Osteoblast (primary cell): ENCODE measurements around the gene FNDC3B. TPM values are rescaled to one million over a fixed set of nuclear protein-coding genes. Genes with fewer than 3 reads are reported as not detected.

Experiments
- DNase-seq: peaks from one replicate; pipeline ENCODE4 v3.0.0; 2011; ENCODE audit warnings: low spot score, mixed read lengths; ENCODE audit not compliant: insufficient read length; ENCODE audit errors: missing footprints
- H2AFZ ChIP-seq: 2 replicates; pipeline ENCODE4 v1.6.0; 2011; ENCODE audit warnings: mild to moderate bottlenecking, low read length
- H3K27ac ChIP-seq: 2 replicates; pipeline ENCODE4 v1.5.1; 2011; ENCODE audit warnings: mild to moderate bottlenecking, low read depth, low read length, moderate library complexity
- H3K27me3 ChIP-seq: 2 replicates; pipeline ENCODE4 v1.6.0; 2012; ENCODE audit warnings: mild to moderate bottlenecking, control low read depth, inconsistent platforms, low read length, moderate library complexity; ENCODE audit not compliant: insufficient read depth
- H3K36me3 ChIP-seq: 2 replicates; pipeline ENCODE4 v1.5.1; 2011; ENCODE audit warnings: mild to moderate bottlenecking, low read length, control low read depth, moderate library complexity; ENCODE audit not compliant: insufficient read depth
- H3K4me1 ChIP-seq: 2 replicates; pipeline ENCODE4 v1.5.1; 2011; ENCODE audit warnings: mild to moderate bottlenecking, low read length, control low read depth, moderate library complexity; ENCODE audit not compliant: insufficient read depth
- H3K4me2 ChIP-seq: 2 replicates; pipeline ENCODE4 v1.6.0; 2011; ENCODE audit warnings: mild to moderate bottlenecking, low read length; ENCODE audit not compliant: insufficient read depth
- H3K4me3 ChIP-seq: fragments of 200-600 bp; sonication (generic); 3 replicates; pipeline ENCODE4 v1.5.1; 2012; ENCODE audit warnings: mild to moderate bottlenecking, low read length, inconsistent platforms; ENCODE audit not compliant: insufficient read depth
- H3K79me2 ChIP-seq: 2 replicates; pipeline ENCODE4 v1.6.0; 2012; ENCODE audit warnings: mild to moderate bottlenecking, low read length, control low read depth, inconsistent platforms; ENCODE audit not compliant: insufficient read depth
- H3K9me3 ChIP-seq: 2 replicates; pipeline ENCODE4 v1.5.1; 2011; ENCODE audit warnings: low read depth, low read length, control low read depth
- H4K20me1 ChIP-seq: 2 replicates; pipeline ENCODE4 v1.6.0; 2012; ENCODE audit warnings: mild to moderate bottlenecking, low read length, control low read depth; ENCODE audit not compliant: insufficient read depth
- CTCF ChIP-seq: IDR thresholded peaks from 2 replicates; pipeline ENCODE4 v1.5.1; 2011; ENCODE audit warnings: mild to moderate bottlenecking, low read depth, low read length, moderate library complexity; ENCODE audit errors: extremely low read depth
- total RNA-seq: library from RNA; depleted of rRNA; stranded (reverse); fragments of >200 nt; gene quantifications from 2 replicates; pipeline ENCODE4 v1.2.3, GENCODE V29; 2012

Gene FNDC3B
- total RNA-seq, 1 donor, result 179 TPM

DNA sequence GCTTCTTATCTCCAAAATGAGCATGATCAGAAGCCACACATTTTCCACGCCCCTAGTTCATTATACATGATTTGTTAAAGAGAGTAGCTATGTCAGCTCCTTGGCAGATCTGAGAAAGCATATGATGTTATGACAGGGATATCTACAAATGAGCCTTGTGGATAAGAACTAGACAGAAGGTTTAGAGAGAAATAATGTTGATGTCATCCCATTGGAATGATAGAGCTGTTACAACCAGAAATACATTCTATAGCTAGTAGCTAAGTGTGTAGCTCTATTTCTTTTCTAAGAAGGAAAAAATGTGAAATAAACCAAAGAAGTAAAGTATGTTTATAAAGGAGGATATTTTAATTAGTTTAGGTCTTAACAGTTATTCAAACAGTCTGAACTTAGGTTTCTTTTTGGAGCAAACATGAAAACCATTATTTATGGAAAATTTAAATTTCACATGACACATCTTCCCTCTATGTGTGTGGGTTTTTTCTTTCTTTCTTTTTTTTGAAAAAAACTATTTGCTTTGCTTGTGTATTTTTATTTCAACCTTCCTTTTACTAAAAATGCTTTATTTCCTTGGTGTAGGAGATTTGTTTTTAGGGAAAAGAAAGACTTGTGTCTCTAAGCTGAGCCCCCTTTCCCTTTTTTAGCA lies 241.2 kb downstream of the FNDC3B start:
- H3K27ac ChIP-seq, result peak overlapping the region; percentile 64
- no peak for DNase-seq
- H3K4me3 ChIP-seq, result no peak overlapping the region
- peaks cover 16% of the 10 kb centered on the region for H4K20me1 ChIP-seq
- H3K4me2 ChIP-seq, result peak overlapping the region; percentile 12
- peaks cover 35% of the 10 kb centered on the region for H3K36me3 ChIP-seq
- no peak for TF ChIP-seq CTCF
- no peaks in the 10 kb centered on the region for H3K27me3 ChIP-seq
- H3K4me1 ChIP-seq, result peaks cover 37% of the 10 kb centered on the region
- H3K9me3 ChIP-seq, result no peaks in the 10 kb centered on the region
- no peak overlapping the region for H2AFZ ChIP-seq
- H3K79me2 ChIP-seq, result peaks cover 71% of the 10 kb centered on the region

- no peak for TF ChIP-seq CTCF
- Histone ChIP-seq H4K20me1 (peaks cover 17% of the 10 kb centered on the region), H3K36me3 (peaks cover 31% of the 10 kb centered on the region), H3K27ac (no peak overlapping the region), H2AFZ (no peak overlapping the region), H3K9me3 (no peaks in the 10 kb centered on the region), H3K4me1 (peaks cover 50% of the 10 kb centered on the region), H3K79me2 (peaks cover 69% of the 10 kb centered on the region), H3K4me3 (no peak overlapping the region), H3K27me3 (no peaks in the 10 kb centered on the region), H3K4me2 (no peak overlapping the region)
- DNase-seq, result no peak
Observed at GRCh38 chr3:172281884-172282283, 242.5 kb downstream of the FNDC3B start.

GRCh38 chr3:172282850-172283249 lies 243.5 kb downstream of the FNDC3B start:
- H3K9me3 ChIP-seq, result no peaks in the 10 kb centered on the region
- no peak for TF ChIP-seq CTCF
- peaks cover 55% of the 10 kb centered on the region for H3K4me1 ChIP-seq
- no peak overlapping the region for H2AFZ ChIP-seq
- H3K36me3 ChIP-seq, result peaks cover 33% of the 10 kb centered on the region
- H3K79me2 ChIP-seq, result peaks cover 70% of the 10 kb centered on the region
- no peak overlapping the region for H3K4me2 ChIP-seq
- H3K27me3 ChIP-seq, result no peaks in the 10 kb centered on the region
- DNase-seq, result no peak
- no peak overlapping the region for H3K4me3 ChIP-seq
- H3K27ac ChIP-seq, result no peak overlapping the region
- H4K20me1 ChIP-seq, result peaks cover 17% of the 10 kb centered on the region

- Histone ChIP-seq H3K27ac (no peak overlapping the region), H3K4me3 (no peak overlapping the region), H3K79me2 (peaks cover 75% of the 10 kb centered on the region), H3K4me1 (peaks cover 48% of the 10 kb centered on the region), H3K4me2 (no peak overlapping the region), H3K27me3 (no peaks in the 10 kb centered on the region), H3K9me3 (no peaks in the 10 kb centered on the region), H2AFZ (no peak overlapping the region), H3K36me3 (peaks cover 43% of the 10 kb centered on the region), H4K20me1 (peaks cover 22% of the 10 kb centered on the region)
- no peak for DNase-seq
- no peak for TF ChIP-seq CTCF
Observed at GRCh38 chr3:172283841-172284357, 244.5 kb downstream of the FNDC3B start.
